SK-MEL-5 (cell line): ENCODE results near the gene ZNF577. TPM values are rescaled to one million over a fixed set of nuclear protein-coding genes. Genes with fewer than 3 reads are reported as not detected.

Source experiments
- DNase-seq: peaks from one replicate; pipeline ENCODE4 v3.0.0-alpha.2; 2016; ENCODE audit warnings: low read depth, low spot score
- in situ Hi-C: cut with HindIII; loops from 2 replicates; pipeline ENCODE4 v1.10.0; 2016; ENCODE audit warnings: low sequenced_read_pairs, high pct_unique_total_duplicates, low pct_unique_long_range_greater_than_20kb
- total RNA-seq: library from RNA; depleted of rRNA; stranded (reverse); fragments of >200 nt; shearing (Covaris generic); gene quantifications from 2 replicates; pipeline ENCODE4 v1.2.3, GENCODE V29; 2014; rRNA removed

The ZNF577 gene
- total RNA-seq, 1 experiment from 2014 or later = 6.2 TPM

- DNase-seq = no peak
- in situ Hi-C loops = no loop called here
These were observed 3.5 kb upstream of the ZNF577 start for GRCh38 chr19:51891193-51891747.

- no peak for DNase-seq
- in situ Hi-C loops = no loop called here
These were observed 2.2 kb upstream of the ZNF577 start for GRCh38 chr19:51889934-51890333.

DNA sequence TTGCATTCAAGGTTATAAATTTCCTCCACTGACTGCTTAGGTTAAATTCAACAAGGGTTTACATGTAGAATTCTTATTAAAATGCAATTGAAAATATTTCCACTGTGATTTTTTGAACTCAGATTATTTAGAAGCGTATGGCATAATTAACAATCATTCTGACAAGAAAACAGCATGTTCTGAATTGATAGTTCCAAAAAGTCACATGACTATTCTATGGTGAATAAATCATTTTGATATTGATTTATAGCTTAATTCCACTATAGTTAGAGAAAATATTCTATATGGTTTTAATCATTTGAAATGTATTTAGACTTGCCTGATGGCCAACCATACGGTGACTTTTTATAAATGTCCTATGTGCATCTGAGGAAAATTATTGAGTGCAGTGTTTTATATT is 3.0 kb downstream of the ZNF577 start:
- in situ Hi-C loops = no loop called here
- DNase-seq = no peak

- in situ Hi-C loops = no loop called here
These were observed 5.2 kb downstream of the ZNF577 start for GRCh38 chr19:51882518-51882917.

GRCh38 chr19:51873097-51873496 is 14.7 kb downstream of the ZNF577 start:
- no peak for DNase-seq
- in situ Hi-C loops = no loop called here

More at GRCh38 chr19:51882518-51882917, 5.2 kb downstream of the ZNF577 start:
- DNase-seq = no peak

DNA sequence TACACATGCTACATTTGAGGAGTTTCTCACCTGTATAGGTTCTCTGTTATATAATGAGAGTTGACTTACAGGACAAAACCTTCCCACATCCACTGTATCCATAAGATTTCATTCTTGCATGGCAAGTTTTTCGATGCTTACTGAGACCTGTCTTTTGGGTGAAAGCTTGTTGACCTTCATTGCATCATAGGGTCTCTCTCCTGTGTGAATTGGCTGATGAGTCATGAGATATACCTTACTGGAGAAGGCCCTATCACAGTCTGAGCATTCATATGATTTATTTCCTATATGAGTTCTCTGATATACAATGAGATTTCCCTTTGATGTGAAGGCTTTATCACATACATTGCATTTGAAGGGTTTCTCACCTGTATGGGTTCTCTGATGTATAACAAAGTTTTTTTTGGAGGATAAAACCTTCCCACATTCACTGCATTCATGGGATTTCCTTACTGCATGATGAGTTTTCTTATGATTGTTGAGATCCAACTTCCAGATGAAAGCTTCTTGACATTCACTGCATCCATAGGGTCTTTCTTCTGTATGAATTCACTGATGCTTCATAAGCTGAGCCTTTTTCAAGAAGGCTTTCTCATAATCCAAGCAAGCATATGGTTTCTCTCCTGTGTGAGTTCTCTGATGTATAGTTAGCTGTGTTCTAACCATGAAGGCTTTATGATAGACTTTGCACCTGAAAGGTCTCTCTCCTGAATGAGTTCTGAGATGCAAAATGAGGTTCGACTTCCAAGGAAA is 25.7 kb downstream of the ZNF577 start:
- DNase-seq = no peak
- in situ Hi-C loops = no loop called here

DNA sequence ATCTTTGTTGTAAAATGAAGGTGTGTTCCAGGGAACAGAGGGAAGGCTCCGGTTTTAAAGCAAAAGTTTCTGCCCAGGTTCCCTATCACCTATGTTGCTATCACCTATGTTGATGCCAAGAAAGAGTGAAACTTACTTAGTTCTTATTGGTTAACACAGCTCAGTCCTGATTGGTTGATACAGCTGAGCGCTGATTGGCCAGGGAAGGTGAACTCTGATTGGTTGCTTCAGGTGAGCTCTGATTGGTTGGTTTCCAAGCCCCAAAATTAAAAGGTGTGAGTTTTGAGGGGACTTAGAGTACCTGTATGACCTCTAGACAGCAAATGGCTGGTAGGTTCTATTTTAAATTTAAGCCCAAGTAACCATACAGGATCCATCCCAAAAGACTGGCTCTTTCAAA is 50.6 kb downstream of the ZNF577 start:
- in situ Hi-C loops = no loop called here
- DNase-seq = no peak

- in situ Hi-C loops = no loop called here
- DNase-seq = no peak
These were observed 57.5 kb downstream of the ZNF577 start for GRCh38 chr19:51830274-51830673.

DNA sequence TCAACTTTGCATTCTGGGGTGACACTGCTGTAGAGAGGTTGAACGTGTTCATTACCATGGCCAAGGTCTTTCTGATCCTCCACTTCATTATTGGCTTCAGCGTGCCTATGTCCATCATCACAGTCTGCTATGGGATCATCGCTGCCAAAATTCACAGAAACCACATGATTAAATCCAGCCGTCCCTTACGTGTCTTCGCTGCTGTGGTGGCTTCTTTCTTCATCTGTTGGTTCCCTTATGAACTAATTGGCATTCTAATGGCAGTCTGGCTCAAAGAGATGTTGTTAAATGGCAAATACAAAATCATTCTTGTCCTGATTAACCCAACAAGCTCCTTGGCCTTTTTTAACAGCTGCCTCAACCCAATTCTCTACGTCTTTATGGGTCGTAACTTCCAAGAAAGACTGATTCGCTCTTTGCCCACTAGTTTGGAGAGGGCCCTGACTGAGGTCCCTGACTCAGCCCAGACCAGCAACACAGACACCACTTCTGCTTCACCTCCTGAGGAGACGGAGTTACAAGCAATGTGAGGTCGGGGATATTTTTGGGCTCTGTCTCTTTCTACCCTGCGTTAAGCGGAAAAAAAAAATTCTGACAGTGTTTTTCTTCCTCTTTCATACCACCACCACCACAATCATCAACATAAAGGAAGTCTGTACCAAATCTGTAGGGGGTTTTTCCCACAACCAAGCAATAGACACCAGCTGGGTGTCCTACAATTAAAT is 63.3 kb downstream of the ZNF577 start:
- DNase-seq = no peak
- in situ Hi-C loops = no loop called here

DNA sequence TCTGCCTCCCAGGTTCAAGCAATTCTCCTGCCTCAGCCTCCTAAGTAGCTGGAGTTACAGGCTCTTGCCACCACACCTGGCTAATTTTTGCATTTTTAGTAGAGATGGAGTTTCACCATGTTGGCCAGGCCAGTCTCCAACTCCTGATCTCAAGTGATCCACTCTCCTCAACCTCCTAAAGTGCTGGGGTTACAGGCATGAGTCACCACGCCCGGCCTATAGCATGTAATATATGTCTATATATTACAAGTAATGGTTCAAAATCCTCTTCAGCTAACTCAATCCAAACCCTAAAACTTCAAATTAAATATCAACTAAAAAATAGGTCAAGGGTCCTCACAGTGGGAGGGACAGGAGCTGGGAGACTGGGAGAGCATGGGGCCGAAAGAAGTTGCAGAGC is 64.8 kb downstream of the ZNF577 start:
- DNase-seq = no peak
- in situ Hi-C loops = no loop called here

GRCh38 chr19:51822325-51822724 is 65.4 kb downstream of the ZNF577 start:
- in situ Hi-C loops = no loop called here

DNA sequence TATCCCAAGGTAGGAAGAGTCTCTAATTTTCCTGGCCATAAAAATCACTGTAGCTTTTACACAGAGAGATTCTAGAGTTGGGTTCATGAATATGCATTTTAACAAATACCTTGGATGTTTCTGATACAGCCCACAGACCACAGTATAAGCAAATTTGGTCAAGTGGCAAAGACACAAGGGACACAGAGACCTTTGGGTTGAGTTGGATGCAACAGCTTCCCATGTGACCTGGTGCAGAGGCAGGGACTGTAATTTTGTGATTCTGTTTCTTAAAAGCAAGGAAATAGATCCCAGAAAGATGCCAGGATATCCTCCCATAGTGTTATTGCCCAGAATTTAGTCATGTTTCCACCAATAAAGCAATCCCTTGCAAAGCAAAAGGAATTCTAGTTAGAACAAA is 65.8 kb downstream of the ZNF577 start:
- DNase-seq = no peak
- in situ Hi-C loops = no loop called here

More at GRCh38 chr19:51822325-51822724, 65.4 kb downstream of the ZNF577 start:
- DNase-seq = no peak

GRCh38 chr19:51821456-51821855 is 66.3 kb downstream of the ZNF577 start:
- no peak for DNase-seq
- in situ Hi-C loops = no loop called here

Other genes starting within 250 kb of the ZNF577 start
- not detected in 2 replicates for gene SIGLEC14, start 241.1 kb downstream of the ZNF577 start, total RNA-seq
- gene SPACA6, start 194.6 kb downstream of the ZNF577 start, total RNA-seq = 2.0 and 3.5 TPM in 2 replicates
- not detected in 2 replicates for gene HAS1, start 164.0 kb downstream of the ZNF577 start, total RNA-seq
- not detected in 2 replicates for gene FPR1, start 136.1 kb downstream of the ZNF577 start, total RNA-seq
- not detected in 2 replicates for gene FPR2, start 126.8 kb downstream of the ZNF577 start, total RNA-seq
- not detected in 2 replicates for gene FPR3, start 92.8 kb downstream of the ZNF577 start, total RNA-seq
- gene ZNF649, start 17.1 kb upstream of the ZNF577 start, total RNA-seq = 7.9 and 8.0 TPM in 2 replicates
- 7.3 and 8.1 TPM in 2 replicates for gene ZNF613, start 39.5 kb upstream of the ZNF577 start, total RNA-seq
- 6.1 and 9.1 TPM in 2 replicates for gene ZNF350, start 98.9 kb upstream of the ZNF577 start, total RNA-seq
- gene ZNF615, start 120.3 kb upstream of the ZNF577 start, total RNA-seq = 6.6 and 7.7 TPM in 2 replicates
- 7.7 and 9.0 TPM in 2 replicates for gene ZNF614, start 140.4 kb upstream of the ZNF577 start, total RNA-seq
- gene ZNF432, start 160.9 kb upstream of the ZNF577 start, total RNA-seq = 3.6 and 4.5 TPM in 2 replicates
- gene ZNF841, start 207.8 kb upstream of the ZNF577 start, total RNA-seq = 10.0 and 10.1 TPM in 2 replicates